ENCODE data around the gene FAM120AOS.

Gene FAM120AOS

GRCh38 chr9:93453047-93453914 lies at the start of gene FAM120AOS:
Gene FAM120AOS (minus strand): TSS chr9:93453581. CDS start chr9:93452709, 872 bp downstream.
- peak; percentile 79 for DNase-seq

- DNase-seq: no peak
These were observed 48.0 kb upstream of the FAM120AOS start for GRCh38 chr9:93501406-93501805.

GRCh38 chr9:93500571-93501298 lies 47.4 kb upstream of the FAM120AOS start:
- DNase-seq: no peak

GRCh38 chr9:93496285-93496684 lies 42.9 kb upstream of the FAM120AOS start:
- no peak for DNase-seq

GRCh38 chr9:93493949-93494348 lies 40.6 kb upstream of the FAM120AOS start:
- no peak for DNase-seq

- DNase-seq: no peak
These were observed 38.9 kb upstream of the FAM120AOS start for GRCh38 chr9:93492327-93492726.

- no peak for DNase-seq
These were observed 38.3 kb upstream of the FAM120AOS start for GRCh38 chr9:93491593-93492232.

- no peak for DNase-seq
These were observed 34.9 kb upstream of the FAM120AOS start for GRCh38 chr9:93488244-93488643.

- no peak for DNase-seq
These were observed 32.9 kb upstream of the FAM120AOS start for GRCh38 chr9:93486268-93486667.

- DNase-seq: no peak
These were observed 30.1 kb upstream of the FAM120AOS start for GRCh38 chr9:93483497-93483896.

GRCh38 chr9:93480728-93481324 lies 27.4 kb upstream of the FAM120AOS start:
- no peak for DNase-seq

- DNase-seq: no peak
These were observed 26.9 kb upstream of the FAM120AOS start for GRCh38 chr9:93480262-93480661.

- no peak for DNase-seq
These were observed 26.3 kb upstream of the FAM120AOS start for GRCh38 chr9:93479726-93480125.

GRCh38 chr9:93477397-93477796 lies 24.0 kb upstream of the FAM120AOS start:
- no peak for DNase-seq

- no peak for DNase-seq
These were observed 23.5 kb upstream of the FAM120AOS start for GRCh38 chr9:93476924-93477323.

GRCh38 chr9:93475856-93476255 lies 22.5 kb upstream of the FAM120AOS start:
- no peak for DNase-seq

GRCh38 chr9:93475108-93475507 lies 21.7 kb upstream of the FAM120AOS start:
- no peak for DNase-seq

- no peak for DNase-seq
These were observed 20.0 kb upstream of the FAM120AOS start for GRCh38 chr9:93473411-93473810.

- no peak for DNase-seq
These were observed 17.7 kb upstream of the FAM120AOS start for GRCh38 chr9:93471124-93471523.

GRCh38 chr9:93470391-93470790 lies 17.0 kb upstream of the FAM120AOS start:
- DNase-seq: no peak

- no peak for DNase-seq
These were observed 15.5 kb upstream of the FAM120AOS start for GRCh38 chr9:93468763-93469456.

- no peak for DNase-seq
These were observed 14.1 kb upstream of the FAM120AOS start for GRCh38 chr9:93467462-93467861.

GRCh38 chr9:93467062-93467416 lies 13.7 kb upstream of the FAM120AOS start:
- no peak for DNase-seq

All from NCI-H524 treated with DMSO at 0.1 percent for 48 hours (cell line).